Measurements from ENCODE around the gene PTPRN2.
"Not testable (repeated sequence)": the region's sequence is repeated elsewhere in the genome, so short reads cannot be mapped to it uniquely, and the experiment has no call there.

Gene PTPRN2

GRCh38 chr7:157497744-157498651 is 1089.6 kb downstream of the PTPRN2 start:
- no peak for FAIRE-seq
- DNase-seq (ENCODE audit: insufficient read length, low spot score) = no peak

DNA sequence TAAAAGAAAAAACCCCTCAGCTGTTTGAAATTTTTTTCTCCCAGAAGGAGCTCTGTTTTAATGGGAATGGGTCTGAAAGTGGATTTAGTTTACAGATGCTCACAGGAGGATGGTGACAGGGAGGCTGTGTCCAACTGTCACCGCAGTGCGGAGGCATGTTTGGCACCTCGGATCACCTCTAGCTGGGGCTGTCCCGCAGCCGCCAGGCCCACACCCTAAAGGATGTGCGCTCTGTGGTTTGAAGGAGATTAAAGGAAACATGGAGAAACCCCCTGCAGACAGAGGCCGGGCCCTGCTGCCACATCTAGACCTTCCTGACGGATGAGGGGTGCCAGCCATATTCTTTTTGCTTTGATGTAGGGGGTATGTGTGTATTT is 1090.3 kb downstream of the PTPRN2 start:
- DNase-seq (ENCODE audit: insufficient read length, low spot score) (no peak), FAIRE-seq (no peak)

GRCh38 chr7:157496416-157497275 is 1091.0 kb downstream of the PTPRN2 start:
- DNase-seq (ENCODE audit: insufficient read length, low spot score) (no peak), FAIRE-seq (no peak)

DNA sequence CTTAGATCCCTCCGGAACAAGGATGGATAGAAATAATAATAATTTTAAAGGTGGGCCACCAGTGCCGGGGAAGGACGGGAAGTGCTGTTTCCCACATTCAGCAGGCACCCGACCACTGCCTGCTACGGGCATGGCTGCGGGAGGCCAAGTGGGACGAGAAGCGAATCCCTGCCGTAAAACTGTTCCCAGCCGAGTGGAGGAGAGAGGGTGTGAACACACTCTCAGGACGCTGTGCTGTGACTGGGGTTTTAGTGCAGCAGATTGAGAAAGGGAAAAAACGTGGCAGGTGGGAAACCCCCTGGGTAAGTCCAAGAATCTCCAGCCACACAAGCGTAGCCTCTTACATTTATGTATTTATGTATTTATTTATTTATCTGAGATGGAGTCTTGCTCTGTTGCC is 1092.0 kb downstream of the PTPRN2 start:
- FAIRE-seq (no peak), DNase-seq (ENCODE audit: insufficient read length, low spot score) (no peak)

DNA sequence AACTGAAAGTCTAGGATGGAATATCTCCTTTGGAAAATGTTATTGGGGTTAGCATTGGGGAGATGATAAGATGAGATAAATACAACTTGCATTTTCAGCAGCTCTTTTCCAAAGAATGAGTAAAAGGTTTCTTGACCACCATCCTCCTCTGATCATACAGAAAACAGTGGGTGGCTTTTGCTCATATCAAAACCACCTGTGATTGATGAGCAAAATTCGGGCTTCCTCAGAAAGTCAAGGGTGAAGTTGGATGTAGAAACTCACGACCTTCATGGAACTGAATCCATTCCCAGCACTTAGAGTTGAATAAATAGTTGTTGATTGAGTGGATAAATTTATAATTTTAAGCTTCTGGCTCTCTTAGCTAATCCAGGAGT is 1092.5 kb downstream of the PTPRN2 start:
- FAIRE-seq (no peak), DNase-seq (ENCODE audit: insufficient read length, low spot score) (no peak)

DNA sequence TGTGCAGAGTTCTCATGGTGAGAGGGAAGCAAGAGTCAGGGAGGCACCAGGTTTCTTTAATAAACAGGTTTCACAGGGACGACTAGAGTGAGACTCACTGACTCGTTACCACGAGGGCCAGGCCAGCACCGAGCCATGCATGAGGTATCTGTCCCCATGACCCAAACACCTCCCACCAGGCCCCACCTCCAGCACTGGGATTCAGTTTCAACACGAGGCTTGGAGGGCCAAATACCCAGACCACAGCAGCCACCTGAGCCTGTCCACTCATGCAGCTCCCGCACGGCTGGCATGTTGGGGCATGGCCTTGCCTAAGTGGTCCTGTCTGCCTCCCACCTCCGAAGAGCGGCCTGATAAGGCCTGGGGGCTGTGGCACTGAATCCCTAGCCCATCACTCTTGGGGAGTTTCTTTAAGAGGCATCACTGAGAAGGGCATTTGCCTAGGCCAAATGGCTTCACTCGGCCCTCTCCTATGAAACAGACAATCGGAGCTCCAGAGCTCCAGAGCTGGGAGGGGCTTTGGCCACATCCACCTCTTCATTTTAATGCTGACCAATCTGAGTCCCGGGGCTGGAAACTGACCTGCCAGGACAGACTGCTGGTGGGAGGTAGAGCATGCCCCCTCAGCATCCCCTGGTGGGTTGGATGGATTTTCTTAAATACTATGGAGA is 1093.0 kb downstream of the PTPRN2 start:
- DNase-seq (ENCODE audit: insufficient read length, low spot score) = no peak
- FAIRE-seq = no peak

DNA sequence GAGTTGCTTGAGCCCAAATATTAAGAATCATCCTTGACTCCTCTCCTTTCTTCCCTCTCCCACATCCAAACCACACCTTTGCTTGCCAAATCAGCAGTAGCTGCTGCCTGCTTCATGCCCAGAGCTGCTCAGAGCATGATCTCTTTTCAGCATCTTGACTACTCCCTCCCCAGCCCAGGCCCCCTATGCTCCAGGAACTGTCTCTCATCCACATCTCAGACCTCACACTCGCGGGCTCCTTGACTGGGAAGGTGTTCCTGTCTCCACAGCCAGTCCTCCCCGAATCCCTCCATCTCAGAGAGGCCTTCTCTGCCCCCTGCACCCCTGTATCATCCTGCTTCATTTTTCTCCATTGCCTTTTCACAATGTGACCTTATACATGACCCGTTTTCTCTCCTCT is 1093.8 kb downstream of the PTPRN2 start:
- no peak for DNase-seq (ENCODE audit: insufficient read length, low spot score)
- FAIRE-seq = no peak

- FAIRE-seq (no peak), DNase-seq (ENCODE audit: insufficient read length, low spot score) (no peak)
These were observed 1094.6 kb downstream of the PTPRN2 start for GRCh38 chr7:157493017-157493416.

GRCh38 chr7:157490465-157490912 is 1097.1 kb downstream of the PTPRN2 start:
- DNase-seq (ENCODE audit: insufficient read length, low spot score) (no peak), FAIRE-seq (no peak)

DNA sequence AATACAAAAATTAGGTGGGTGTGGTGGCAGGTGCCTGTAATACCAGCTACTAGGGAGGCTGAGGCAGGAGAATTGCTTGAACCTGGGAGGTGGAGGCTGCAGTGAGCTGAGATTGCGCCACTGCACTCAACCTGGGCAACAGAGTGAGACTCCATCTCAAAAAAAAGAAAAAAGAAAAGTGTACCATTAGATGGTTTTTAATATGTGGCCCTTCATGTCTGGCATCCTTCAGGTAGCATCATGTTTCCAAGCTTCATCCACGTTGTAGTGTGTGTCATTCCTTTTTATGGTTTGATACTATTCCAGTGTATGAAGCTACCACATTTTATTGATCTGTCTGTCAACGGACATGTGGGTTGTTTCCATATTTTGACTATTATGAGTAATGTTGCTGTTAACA is 1097.8 kb downstream of the PTPRN2 start:
- FAIRE-seq; DNase-seq (ENCODE audit: insufficient read length, low spot score): not testable (repeated sequence)
